Left renal cortex interstitium (tissue), 4 donors: ENCODE measurements around the gene SLC16A4. TPM values are rescaled to one million over a fixed set of nuclear protein-coding genes. Genes with fewer than 3 reads are reported as not detected.

Experiments used
- DNase-seq, 4 donors: peaks; one replicate each; pipeline ENCODE4 v3.0.0-alpha.2; 2013; ENCODE audit warnings: low read depth in 4 of 4, low spot score in 2 of 4, missing footprints in 1 of 4
- polyA plus RNA-seq, 4 donors: library from polyadenylated mRNA; unstranded; fragments of 120-200 nt; gene quantifications; one replicate each; pipeline ENCODE4 v1.2.1, GENCODE V29; 2013; ENCODE audit not compliant: insufficient read length in 4 of 4

Gene SLC16A4
- polyA plus RNA-seq, 4 donors = 59.4 to 116 (median 82.1) TPM

- no peak for DNase-seq
These were observed 20.0 kb downstream of the SLC16A4 start for GRCh38 chr1:110370827-110371226.

GRCh38 chr1:110364221-110364620 lies 26.6 kb downstream of the SLC16A4 start:
- no peak for DNase-seq

- no peak for DNase-seq
These were observed 29.0 kb downstream of the SLC16A4 start for GRCh38 chr1:110361856-110362255.

- no peak for DNase-seq
These were observed 30.4 kb downstream of the SLC16A4 start for GRCh38 chr1:110360431-110360830.

GRCh38 chr1:110356379-110356778 lies 34.4 kb downstream of the SLC16A4 start:
- no peak for DNase-seq

- DNase-seq = no peak
These were observed 35.5 kb downstream of the SLC16A4 start for GRCh38 chr1:110355321-110355720.

- DNase-seq = no peak
These were observed 40.5 kb downstream of the SLC16A4 start for GRCh38 chr1:110350360-110350759.

GRCh38 chr1:110348771-110349170 lies 42.1 kb downstream of the SLC16A4 start:
- DNase-seq = no peak

GRCh38 chr1:110348050-110348449 lies 42.8 kb downstream of the SLC16A4 start:
- no peak for DNase-seq

GRCh38 chr1:110347182-110347893 lies 43.5 kb downstream of the SLC16A4 start:
- no peak for DNase-seq

GRCh38 chr1:110346690-110347089 lies 44.1 kb downstream of the SLC16A4 start:
- DNase-seq = no peak

- DNase-seq = no peak
These were observed 45.3 kb downstream of the SLC16A4 start for GRCh38 chr1:110345480-110345879.

GRCh38 chr1:110344152-110344551 lies 46.7 kb downstream of the SLC16A4 start:
- no peak for DNase-seq

GRCh38 chr1:110343249-110343648 lies 47.6 kb downstream of the SLC16A4 start:
- no peak for DNase-seq

GRCh38 chr1:110341872-110342331 lies 48.9 kb downstream of the SLC16A4 start:
- DNase-seq = no peak

- no peak for DNase-seq
These were observed 49.5 kb downstream of the SLC16A4 start for GRCh38 chr1:110341146-110341871.

GRCh38 chr1:110340207-110340468 lies 50.7 kb downstream of the SLC16A4 start:
- DNase-seq = no peak

GRCh38 chr1:110339407-110340206 lies 51.2 kb downstream of the SLC16A4 start:
- peak in 3 of 4 donors; percentile 28 to 41 (median 33) for DNase-seq

GRCh38 chr1:110338886-110339406 lies 51.9 kb downstream of the SLC16A4 start, which contains the start of gene RBM15:
Gene RBM15 (plus strand): TSS chr1:110339377. CDS start chr1:110339406, 29 bp downstream.
- peak; percentile 100 for DNase-seq

GRCh38 chr1:110338309-110338885 lies 52.4 kb downstream of the SLC16A4 start:
- peak in 3 of 4 donors; percentile 87 to 94 (median 87) for DNase-seq
